HT-29 (cell line): ENCODE data around the gene TUFT1. TPM values are rescaled to one million over a fixed set of nuclear protein-coding genes. Genes with fewer than 3 reads are reported as not detected.

Experiments used
- DNase-seq: peaks from one replicate; pipeline ENCODE4 v3.0.0-alpha.2; 2015; ENCODE audit warnings: low spot score
- total RNA-seq: library from RNA; depleted of rRNA; stranded (reverse); fragments of >200 nt; shearing (Covaris generic); gene quantifications from 2 replicates; pipeline ENCODE4 v1.2.3, GENCODE V29; 2014

Gene TUFT1
- total RNA-seq, 1 experiment from 2014 or later: 36.9 TPM

- peak; percentile 98 for DNase-seq
These were observed 638 bp upstream of the TUFT1 start for GRCh38 chr1:151539321-151540020.

- peak; percentile 62 for DNase-seq
These were observed 871 bp downstream of the TUFT1 start for GRCh38 chr1:151540982-151541377.

- peak; percentile 43 for DNase-seq
These were observed 1.6 kb downstream of the TUFT1 start for GRCh38 chr1:151541752-151542151.

- no peak for DNase-seq
These were observed 2.6 kb downstream of the TUFT1 start for GRCh38 chr1:151542710-151543129.

GRCh38 chr1:151545542-151545941 lies 5.4 kb downstream of the TUFT1 start:
- DNase-seq: peak; percentile 42

- DNase-seq: no peak
These were observed 6.2 kb downstream of the TUFT1 start for GRCh38 chr1:151546011-151546925.

GRCh38 chr1:151547119-151547899 lies 7.2 kb downstream of the TUFT1 start:
- DNase-seq: peak; percentile 97

GRCh38 chr1:151547900-151548230 lies 7.8 kb downstream of the TUFT1 start:
- DNase-seq: no peak

- DNase-seq: no peak
These were observed 9.1 kb downstream of the TUFT1 start for GRCh38 chr1:151549199-151549598.

GRCh38 chr1:151553659-151554058 lies 13.6 kb downstream of the TUFT1 start:
- no peak for DNase-seq

- no peak for DNase-seq
These were observed 15.9 kb downstream of the TUFT1 start for GRCh38 chr1:151556052-151556451.

GRCh38 chr1:151562661-151563060 lies 22.6 kb downstream of the TUFT1 start:
- DNase-seq: no peak

GRCh38 chr1:151563376-151563775 lies 23.3 kb downstream of the TUFT1 start:
- no peak for DNase-seq

GRCh38 chr1:151565502-151566189 lies 25.5 kb downstream of the TUFT1 start:
- no peak for DNase-seq

GRCh38 chr1:151568626-151569088 lies 28.5 kb downstream of the TUFT1 start:
- DNase-seq: no peak

GRCh38 chr1:151570819-151571218 lies 30.7 kb downstream of the TUFT1 start:
- DNase-seq: no peak

GRCh38 chr1:151574575-151575529 lies 34.7 kb downstream of the TUFT1 start:
- DNase-seq: no peak

- DNase-seq: no peak
These were observed 37.1 kb downstream of the TUFT1 start for GRCh38 chr1:151577173-151577572.

GRCh38 chr1:151578941-151579340 lies 38.8 kb downstream of the TUFT1 start:
- no peak for DNase-seq
